GM21529 (cell line): ENCODE data around the gene VIM.
A peak's percentile ranks its signal among the peaks of the same experiment; 100 is the strongest.
"Not testable (repeated sequence)": the region's sequence is repeated elsewhere in the genome, so short reads cannot be mapped to it uniquely, and the experiment has no call there.

Experiments
- ATAC-seq: cut with Tn5 transposase; IDR thresholded peaks from one replicate; pipeline ENCODE4 v1.9.1; 2021; ENCODE audit not compliant: unreplicated experiment

The VIM gene

DNA sequence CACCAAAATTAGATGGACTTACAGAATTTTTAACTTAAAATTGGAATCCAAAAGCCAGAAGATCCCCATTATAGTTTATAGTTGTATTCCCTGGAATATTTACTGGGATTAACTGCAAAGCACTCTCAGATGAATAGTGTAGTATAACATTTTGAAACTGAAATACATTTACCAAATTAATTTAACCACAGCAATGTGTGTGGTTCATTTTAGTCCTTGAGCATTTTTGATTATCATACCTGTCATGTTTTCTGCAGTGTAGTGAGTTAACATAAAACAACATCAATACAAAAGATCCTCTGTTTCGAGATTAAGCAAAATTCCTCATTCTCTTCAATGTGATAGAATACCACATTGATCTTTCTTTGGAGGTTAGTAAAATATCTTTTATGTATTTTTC, 3.7 kb downstream of the VIM start:
- ATAC-seq = no peak

DNA sequence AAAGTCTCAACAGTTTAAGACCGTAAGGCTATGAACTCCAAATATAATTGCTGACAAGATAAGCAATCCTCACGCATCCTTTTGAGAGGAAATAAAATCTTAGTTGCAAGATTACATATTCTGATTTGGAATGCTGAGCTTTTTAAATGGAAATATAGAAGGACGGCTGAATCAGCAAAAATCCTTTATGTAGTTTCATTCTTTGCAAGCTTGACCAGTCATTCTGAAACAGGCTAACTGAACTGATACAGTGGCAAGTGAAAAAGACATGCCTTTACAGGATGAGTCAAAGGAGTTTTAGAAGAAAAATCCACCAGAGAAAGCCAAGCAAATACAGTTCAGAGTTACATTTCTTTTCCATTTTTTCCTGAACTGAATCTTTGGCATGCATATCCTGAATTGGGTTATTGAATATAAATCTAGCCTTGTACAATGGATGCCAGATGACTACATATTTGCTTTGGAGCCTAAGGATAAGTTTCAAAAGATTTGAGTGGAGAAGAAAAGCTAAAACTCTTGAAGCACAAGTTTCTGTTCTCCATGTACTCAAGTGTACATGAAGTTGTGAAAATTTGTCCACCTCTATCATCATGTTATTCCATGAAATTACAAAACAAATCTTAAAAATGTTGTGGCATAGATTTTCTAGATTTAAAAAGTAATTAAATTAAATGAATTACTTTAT, 4.4 kb downstream of the VIM start:
- ATAC-seq = peak; percentile 13

- no peak for ATAC-seq
Measured at GRCh38 chr10:17233286-17233991, 5.4 kb downstream of the VIM start.

DNA sequence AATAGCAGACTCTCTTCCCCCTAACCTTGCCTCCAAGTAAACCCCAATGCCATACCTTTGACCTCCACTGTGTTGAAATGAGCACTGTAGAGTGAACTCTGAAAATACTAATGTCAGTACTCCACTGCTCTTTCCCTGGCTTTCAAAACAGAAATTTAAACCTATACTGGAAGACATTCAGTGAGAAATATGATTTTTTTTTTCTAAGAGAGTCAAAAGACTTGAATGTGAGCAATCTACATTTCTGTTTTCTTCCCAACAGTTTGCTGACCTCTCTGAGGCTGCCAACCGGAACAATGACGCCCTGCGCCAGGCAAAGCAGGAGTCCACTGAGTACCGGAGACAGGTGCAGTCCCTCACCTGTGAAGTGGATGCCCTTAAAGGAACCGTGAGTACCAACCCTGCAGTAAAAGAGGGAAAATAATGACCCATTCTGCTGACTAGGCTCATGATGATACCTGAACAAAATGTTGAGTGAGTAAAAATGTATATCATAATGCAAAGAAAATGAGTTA, 6.4 kb downstream of the VIM start:
- ATAC-seq = no peak

DNA sequence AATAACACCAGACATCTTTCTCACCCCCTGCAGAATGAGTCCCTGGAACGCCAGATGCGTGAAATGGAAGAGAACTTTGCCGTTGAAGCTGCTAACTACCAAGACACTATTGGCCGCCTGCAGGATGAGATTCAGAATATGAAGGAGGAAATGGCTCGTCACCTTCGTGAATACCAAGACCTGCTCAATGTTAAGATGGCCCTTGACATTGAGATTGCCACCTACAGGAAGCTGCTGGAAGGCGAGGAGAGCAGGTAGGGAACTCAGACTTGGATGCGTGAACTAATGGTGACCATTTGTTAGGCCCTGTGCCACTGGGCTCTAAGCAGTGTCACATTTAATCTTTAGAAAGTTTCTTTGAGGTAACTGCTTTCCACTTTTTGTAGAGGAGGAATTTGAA, 7.1 kb downstream of the VIM start:
- no peak for ATAC-seq

DNA sequence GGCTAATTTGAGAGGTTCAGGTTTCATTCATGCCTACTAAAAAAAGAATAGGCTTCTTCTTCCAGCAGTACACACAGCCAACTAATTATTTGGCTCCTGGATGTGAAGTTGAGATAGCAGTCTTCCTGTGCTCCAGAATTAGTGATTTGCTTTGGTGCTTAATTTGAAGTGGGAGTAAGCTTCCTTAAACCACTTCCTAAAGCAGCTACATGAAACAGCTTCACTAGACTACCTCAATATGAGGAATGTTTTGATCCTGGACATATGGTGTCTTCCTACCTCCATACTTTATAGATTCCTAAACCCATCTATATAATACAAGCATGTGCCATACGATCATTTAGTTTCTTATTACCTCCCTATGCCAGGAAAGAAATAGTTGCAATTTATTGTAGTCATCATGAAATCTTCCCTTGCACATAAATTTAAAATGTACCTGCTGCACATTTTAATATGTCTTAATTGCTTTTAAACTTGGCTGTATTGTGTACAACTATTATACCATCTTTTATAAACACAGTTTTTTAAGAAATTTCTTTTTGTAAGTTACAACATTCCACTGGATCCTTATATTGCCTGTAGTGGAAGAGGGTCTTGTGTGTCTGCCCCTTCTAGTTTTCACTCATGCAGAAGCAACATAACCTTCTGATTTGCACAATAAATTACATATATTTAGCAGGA, 8.6 kb downstream of the VIM start:
- no peak for ATAC-seq

GRCh38 chr10:17237149-17237527, 9.1 kb downstream of the VIM start:
- no peak for ATAC-seq

DNA sequence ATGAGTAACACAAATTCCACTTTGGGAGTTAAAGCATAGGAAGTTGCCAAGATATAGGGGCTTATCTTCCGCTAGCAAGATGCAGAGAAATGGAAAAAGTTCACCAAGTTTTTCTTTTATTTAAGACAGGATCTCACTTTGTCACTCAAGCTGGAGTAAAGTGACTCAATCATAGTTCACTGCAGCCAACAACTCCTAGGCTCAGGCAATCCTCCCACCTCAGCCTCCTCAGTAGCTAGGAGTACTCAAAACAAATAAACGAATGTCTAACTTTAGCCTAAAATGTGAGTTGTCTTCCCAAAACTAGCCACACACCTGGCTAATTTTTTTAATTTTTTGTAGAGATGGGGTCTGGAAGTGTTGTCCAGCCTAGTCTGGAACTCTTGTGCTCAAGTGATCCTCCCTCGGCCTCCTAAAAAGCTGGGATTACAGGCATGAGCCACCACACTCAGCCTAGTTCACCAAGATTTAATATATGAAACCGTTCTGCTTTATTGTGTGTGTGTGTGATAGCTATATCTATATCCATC, 9.9 kb downstream of the VIM start:
- ATAC-seq = no peak

GRCh38 chr10:17238445-17239291, 10.6 kb downstream of the VIM start:
- ATAC-seq = no peak

GRCh38 chr10:17239345-17240085, 11.5 kb downstream of the VIM start:
- no peak for ATAC-seq

GRCh38 chr10:17240096-17240495, 12.1 kb downstream of the VIM start:
- no peak for ATAC-seq

DNA sequence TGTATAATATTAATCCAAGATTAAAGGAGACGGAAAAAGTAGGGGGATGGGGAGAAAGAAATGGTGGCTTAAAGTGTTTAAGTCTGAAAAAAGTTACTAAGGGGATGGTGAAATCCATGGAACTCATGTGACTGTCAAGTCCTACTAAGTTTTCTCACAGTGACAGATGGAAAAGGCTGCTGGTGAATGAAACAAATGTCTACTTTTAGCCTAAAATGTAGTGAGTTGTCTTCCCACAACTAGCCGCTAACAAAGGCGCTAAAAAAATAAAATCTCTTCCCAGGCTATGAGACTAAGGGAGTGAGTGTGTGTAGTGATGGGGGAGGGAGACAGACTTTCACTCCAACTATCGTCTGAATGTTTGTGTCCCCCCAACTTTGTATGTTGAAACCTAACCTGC, 12.6 kb downstream of the VIM start:
- no peak for ATAC-seq

- no peak for ATAC-seq
Measured at GRCh38 chr10:17241611-17242333, 13.7 kb downstream of the VIM start.

DNA sequence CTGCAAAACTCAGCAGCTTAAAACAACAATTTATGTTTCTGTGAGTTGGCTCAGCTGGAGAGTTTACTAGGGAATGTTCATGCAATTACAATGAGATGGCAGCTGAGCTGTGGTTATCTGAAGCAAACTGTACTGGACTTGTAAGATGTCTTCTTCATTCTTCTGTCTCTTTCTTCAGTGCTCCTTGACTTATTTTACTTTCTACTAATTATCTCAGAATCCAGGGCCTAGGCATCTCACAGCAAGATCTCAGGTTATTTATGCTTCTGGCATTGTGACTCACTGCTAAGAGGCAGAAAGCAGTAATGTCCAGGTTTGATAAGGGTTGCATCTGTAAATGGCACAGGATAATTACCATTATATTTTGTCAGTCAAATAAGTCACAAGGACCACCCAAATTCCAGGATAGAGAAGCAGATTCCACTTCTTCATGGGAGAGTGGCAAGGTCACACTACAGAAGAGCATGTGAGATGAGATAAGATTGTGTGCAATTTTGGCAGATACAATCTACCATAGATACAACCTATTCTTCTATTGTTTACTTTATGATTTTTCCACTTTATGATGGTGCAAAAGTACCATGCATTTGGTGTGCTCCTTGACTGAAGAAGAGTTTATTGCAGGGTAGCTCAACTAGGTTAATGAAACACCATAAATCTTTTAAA, 16.8 kb downstream of the VIM start:
- ATAC-seq = no peak

DNA sequence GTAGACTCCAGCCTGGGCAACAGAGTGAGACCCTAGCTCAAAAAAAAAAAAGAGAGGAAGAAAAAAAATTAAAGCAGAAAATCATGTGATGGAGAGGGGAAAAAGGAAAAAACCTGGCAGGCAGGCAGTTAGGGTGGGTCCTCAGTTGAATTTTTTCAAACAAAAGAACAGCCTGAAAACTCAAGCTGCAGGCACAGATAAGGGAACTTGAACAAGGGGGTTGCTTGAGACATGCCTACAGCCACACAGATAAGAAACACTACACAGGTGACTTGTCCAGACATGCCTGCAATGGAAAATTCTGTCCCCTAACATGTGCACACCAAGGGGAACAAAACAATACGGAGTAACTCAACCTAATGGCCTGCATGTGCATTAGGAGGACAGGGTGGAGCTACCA, 19.2 kb downstream of the VIM start:
- no peak for ATAC-seq

GRCh38 chr10:17248964-17249363, 20.9 kb downstream of the VIM start:
- no peak for ATAC-seq

- ATAC-seq = no peak
Measured at GRCh38 chr10:17249820-17250219, 21.8 kb downstream of the VIM start.

DNA sequence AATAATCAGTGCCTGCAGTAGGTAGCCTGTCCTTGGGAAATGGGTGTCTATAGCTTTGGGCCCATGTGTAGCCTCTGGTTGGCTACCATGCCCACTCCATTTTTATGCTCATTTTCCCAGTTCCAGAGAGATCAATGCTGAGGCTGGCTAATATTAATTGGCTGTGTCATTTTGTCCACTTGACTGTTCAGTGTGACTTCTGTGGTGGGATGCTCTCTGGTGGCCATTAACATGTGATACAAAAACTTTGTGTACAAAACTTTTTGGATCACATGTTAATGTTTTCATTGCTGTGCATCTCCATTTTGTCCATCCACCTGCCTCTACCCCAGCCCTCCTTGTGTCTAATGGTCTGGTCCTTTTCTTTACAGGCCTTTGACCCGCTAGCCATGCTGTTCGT, 22.7 kb downstream of the VIM start:
- no peak for ATAC-seq

DNA sequence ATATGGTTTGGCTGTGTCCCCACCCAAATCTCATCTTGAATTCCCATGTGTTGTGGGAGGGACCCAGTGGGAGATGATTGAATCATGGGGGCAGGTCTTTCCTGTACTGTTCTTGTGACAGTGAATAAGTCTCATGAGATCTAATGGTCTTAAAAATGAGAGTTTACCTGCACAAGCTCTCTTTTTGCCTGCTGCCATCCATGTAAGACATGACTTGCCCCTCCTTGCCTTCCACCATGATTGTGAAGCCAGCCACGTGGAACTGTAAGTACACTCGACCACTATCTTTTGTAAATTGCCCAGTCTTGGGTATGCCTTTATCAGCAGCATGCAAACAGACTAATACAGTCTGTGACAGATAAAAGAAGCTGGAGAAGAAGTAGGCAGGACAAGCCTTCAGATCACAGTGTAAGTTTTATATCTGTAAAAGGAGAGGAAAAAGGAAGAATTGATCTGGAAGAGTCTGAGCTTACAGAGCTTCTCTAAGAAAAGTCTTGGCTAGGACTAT, 26.6 kb downstream of the VIM start:
- not testable (repeated sequence) for ATAC-seq
